GM21717 (cell line): ENCODE measurements around the gene KLRC4.
"Not testable (repeated sequence)": the region's sequence is repeated elsewhere in the genome, so short reads cannot be mapped to it uniquely, and the experiment has no call there.

Experiments used
- ATAC-seq: cut with Tn5 transposase; IDR thresholded peaks from one replicate; pipeline ENCODE4 v1.9.1; 2021; ENCODE audit warnings: mild to moderate bottlenecking, moderate library complexity; ENCODE audit not compliant: unreplicated experiment

KLRC4 gene

DNA sequence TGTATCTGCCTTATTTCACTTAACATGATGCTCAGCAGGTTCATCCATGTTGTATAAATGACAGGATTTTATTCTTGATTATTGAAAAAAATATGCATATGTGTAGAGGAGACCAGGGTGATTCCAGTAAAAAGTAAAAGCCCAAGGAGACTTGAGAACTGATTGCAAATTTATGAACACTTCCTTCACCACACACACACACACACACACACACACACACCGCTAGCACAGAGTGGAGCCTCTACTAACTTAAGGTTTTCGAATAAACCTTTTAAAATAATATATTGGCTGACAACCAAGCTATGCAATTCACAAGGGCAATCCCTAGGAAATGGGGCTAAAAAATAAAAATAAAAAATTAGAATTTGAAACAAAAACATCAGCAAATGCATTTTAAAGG, 11.4 kb downstream of the KLRC4 start:
- no peak for ATAC-seq

DNA sequence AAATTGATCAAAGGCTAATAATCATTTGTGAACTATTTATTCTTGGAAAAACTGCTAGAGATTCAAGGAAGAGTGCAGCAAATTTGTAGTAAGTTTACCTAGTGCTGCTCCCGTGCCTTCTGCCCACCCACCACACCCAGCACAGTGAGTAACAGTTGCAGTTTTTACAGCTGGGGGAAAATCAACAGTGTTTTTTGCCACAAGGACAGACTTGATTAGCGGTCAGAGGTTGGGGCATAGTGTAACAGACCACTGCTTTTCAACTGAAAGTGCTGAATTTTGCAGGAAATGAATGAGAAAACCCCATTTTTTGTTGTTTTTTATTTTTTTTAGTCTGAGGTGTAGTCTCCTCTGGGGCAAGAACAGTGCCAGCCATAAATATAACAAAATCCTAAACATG, 12.3 kb downstream of the KLRC4 start:
- no peak for ATAC-seq

DNA sequence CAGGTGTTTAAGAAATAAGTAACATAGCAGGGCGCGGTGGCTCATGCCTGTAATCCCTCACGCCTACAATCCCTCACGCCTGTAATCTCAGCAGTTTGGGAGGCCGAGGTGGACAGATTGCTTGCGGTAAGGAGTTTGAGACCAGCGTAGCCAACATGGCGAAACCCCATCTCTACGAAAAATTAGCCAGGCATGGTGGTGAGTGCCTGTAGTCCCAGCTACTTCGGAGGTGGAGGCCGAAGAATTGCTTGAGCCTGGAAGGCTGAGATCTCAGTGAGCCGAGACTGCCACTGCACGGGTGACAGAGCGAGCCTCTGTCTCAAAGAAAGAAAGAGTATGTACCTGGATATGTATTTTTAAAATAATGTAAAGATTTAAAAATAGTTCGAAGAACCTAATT, 13.4 kb downstream of the KLRC4 start:
- not testable (repeated sequence) for ATAC-seq

DNA sequence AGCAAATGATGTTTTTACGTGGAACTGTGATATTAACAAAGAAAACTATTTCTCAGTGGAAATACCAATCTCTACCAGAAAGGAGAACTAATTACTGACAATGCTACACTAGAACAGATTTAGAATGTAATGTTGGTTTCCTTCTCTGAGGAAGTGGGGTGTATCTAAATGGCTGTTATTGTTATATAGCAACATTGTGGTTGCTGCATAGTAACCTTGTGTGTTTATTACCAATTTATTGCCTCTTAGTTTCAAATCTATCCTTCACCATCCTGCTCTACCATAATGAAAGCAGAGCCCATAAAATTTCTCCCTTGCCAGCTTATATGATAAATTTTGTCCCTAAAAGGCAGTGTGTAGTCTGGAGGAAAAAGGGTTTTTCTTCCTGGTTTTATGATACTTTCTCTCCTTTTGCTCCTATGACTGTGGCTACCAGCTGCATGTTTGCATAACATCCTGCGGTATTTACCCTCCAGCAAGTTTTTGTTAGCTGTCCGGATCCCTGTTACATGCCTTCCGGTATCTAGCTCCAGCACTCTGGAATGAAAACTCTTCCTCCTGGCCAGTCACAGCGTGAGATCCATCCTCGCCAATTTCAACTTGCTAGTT, 14.1 kb downstream of the KLRC4 start:
- peak; percentile 81 for ATAC-seq

DNA sequence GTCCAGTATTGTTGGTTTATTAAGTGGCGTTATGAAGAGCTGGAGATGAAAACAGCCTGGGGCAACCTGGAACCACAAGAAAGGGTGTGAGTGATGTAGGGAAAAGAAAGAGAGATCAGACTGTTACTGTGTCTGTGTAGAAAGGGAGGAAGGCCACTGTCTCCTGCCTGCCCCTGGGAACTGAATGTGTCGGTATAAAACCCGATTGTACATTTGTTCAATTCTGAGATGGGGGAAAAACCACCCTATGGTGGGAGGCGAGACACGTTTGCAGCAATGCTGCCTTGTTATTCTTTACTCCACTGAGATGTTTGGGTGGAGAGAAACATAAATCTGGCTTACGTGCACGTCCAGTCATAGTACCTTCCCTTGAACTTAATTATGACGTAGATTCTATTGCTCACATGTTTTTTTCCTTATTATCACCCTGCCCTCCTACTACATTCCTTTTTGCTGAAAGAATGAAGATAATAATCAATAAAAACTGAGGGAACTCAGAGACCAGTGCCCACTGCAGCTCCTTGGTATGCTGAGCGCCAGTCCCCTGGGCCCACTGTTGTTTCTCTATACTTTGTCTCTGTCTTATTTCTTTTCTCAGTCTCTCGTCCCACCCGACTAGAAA, 14.9 kb downstream of the KLRC4 start:
- ATAC-seq: not testable (repeated sequence)

DNA sequence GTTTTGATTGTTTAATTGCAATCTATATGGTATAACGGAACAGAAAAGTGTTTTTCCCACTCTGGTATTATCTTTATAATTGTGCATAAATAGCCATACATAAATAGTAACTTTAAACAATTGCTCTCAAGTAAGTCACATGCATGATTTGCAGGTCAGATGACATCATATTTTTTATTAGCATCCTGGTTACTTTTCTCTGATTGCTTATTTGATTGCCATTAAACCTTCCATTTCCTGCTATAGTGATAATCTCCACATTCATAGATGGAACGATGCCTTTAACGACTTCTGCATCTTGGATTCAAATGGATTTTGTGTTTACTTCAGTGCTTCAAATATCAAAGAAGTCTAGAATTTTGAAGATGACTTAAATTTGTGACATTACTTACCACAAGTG, 16.3 kb downstream of the KLRC4 start:
- no peak for ATAC-seq

DNA sequence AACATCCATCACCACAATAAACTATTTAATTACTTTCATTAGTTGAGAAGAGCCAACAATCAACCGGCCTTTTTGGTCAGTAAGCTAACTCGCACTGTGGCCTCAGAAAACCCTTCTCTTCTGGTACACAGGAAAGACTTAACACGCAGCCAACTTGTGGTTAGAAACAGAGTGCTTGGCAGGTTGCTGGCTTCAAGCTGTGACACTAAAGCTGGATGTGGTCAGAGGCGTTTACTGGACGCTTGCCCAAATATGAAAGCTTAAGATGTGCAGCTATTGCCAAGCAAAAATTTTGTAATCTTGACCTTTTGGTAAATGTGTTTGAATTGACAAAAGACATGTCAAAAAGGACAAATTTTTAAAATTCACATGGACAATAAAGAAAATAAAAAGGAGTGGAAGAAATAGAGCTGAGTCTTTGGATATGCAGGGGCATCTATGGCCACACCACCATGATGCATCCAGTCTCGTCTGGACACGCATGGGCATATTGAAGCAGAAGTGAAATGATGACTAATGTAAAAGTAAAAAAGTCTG, 17.1 kb downstream of the KLRC4 start:
- no peak for ATAC-seq

DNA sequence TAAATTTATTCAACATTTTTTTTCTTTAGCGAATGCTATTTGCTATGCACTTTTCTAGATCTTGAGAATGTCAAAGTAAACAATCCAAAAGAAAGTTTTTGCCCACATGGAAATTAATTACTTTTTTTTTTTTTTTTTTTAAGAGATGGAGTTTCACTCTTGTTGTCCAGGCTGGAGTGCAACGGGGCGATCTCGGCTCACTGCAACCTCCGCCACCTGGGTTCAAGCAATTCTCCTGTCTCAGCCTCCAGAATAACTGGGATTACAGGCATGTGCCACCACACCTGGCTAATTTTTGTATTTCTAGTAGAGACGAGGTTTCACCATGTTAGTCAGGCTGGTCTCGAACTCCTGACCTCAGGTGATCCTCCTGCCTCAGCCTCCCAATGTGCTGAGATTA, 18.6 kb downstream of the KLRC4 start:
- not testable (repeated sequence) for ATAC-seq

DNA sequence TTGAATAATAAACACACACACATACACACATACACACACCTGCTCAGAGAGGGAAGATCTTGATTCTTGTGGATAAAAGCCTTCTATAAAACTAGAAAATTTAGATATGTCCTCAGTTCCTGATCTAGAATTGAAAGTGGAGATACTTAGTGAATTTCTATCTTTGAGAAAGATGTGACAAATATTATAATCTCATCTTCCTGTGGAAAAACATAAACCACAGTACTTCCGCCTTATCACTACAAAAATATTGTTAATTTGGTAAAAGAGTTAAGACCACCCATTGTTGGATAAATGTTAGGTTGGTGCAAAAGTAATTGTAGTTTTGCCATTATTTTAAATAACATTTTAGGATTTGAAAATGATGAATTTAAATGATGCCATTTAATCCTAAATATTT, 19.7 kb downstream of the KLRC4 start, which contains the start of gene KLRK1:
Gene KLRK1 (minus strand): TSS at position 138 of the 400 bp plus-strand sequence. CDS start 1,231 bp downstream, outside the sequence.
- ATAC-seq: no peak

DNA sequence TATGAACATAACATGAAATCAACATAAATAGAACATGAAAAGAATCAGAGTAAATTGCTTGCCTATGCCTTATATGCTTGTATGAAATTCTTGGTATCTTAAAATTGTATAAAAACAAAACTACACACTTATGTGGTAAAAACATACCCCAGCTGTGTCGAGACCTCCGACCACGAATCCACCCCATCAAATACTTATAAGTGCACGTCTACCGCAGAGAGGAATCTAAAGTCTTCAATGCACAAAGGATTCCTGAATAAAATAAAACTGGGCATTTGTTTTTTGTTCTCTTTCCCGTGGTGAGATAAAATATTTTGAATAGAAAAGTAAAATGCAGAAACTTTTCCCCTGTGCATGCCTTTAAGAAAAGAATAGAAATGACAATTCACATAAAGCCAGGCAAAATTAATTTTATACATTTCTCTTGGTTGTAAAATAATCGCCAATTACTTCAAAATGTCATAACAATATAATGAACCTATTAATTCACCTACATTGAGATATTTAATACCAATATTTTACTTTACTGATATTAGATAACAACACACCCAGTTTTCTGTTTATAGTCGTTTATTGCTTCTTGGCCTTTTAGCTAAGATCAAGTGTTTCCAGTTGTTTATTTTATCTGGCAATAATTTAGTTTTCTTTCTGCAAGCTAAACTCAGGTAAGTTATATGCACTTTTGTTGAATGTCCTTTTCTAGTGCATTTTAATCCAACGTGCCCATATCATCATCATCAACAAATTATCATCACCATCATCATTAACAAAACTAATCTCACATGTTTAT, 20.7 kb downstream of the KLRC4 start:
- ATAC-seq: no peak

DNA sequence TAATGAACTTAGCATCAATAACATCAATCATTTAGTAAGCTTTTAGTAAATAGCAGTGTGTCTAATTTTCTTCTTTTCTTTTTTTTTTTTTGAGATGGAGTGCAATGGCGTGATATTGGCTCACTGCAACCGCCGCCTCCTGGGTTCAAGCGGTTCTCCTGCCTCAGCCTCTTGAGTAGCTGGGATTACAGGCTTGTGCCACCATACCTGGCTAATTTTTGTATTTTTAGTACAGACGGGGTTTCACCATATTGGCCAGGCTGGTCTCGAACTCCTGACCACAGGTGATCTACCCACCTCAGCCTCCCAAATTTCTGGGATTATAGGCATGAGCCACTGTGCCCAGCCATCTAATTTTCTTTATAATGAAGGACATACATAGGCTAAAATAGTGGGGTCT, 22.1 kb downstream of the KLRC4 start:
- ATAC-seq: not testable (repeated sequence)

DNA sequence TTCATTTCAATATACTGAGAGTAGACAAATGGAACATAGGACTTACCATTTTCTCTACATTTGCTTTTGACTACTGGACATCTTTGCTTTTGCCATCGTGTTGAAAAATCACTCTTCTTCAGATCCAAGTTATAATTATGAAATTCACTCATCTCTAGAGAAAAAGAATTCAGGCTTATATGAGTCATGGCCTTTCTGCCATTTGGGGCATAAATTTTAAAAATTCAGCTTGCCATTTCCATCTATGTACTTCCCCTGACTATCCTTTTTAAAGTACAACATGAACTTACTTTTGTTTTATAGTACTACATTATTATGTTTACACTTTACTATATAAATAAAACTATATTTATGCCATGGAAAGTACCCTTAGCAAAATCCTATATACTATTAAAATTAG, 22.7 kb downstream of the KLRC4 start:
- ATAC-seq: no peak

DNA sequence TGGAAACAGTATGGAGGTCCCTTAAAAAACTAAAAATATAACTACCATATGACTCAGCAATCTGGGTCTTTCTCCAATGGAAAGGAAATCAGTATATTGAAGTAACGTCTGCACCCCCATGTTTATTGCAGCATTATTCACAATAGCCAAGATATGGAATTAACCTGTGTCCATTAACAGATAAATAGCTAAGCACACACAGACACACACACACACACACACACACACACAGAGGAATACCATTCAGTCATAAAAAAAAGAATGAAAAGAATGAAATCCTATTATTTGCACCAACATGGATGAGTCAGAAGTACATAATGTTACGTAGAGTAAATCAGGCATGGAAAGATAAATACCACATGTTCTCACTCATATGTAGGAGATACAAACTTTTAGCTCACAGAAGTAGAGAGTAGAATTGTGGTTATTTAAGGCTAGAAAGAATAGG, 24.4 kb downstream of the KLRC4 start:
- no peak for ATAC-seq

DNA sequence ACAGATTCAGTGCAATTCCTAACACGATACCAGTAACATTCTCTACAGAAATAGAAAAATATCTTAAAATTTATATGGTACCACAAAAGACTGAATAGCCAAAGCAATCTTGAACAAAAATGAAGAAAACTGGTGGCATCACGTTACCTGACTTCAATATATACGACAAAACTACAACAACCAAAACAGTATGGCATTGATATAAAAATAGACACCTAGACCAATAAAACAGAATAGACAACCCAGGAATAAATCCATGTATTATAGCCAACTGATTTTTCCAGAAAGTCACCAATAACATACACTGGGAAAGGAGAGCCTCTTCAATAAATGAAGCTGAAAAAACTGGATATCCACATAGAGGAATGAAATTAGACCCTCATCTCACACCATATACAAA, 25.4 kb downstream of the KLRC4 start:
- no peak for ATAC-seq

DNA sequence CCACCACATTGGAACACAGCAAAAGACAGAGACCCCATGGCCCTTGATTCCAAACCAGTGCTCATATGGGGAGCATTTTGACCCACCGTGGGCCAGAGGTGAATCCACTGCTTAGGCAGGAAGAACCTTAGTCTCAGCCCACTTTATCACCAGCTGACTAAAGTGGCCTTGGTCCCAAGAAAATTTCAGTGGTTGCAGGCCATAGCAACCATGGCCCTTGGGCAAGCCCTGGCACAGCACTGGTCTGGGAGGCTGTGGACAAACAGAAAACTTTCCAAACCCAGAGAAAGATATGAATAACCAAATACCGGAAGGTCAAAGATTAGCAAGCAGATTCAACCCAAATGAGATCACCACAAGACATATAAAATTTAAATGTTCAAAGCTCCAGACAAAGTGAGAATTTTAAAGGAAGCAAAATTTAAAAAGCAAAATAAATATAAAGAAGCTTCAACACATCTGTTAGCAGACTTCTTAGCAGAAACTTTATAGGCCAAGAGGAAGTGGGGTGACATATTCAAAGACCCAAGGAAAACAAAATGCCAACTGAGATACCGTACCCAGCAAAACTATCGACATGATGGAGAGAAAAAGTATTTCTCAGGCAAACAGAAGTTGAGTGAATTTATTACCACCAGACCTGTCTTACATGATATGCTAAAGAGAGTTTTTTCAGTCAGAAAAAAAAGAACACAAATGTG, 27.5 kb downstream of the KLRC4 start:
- no peak for ATAC-seq

DNA sequence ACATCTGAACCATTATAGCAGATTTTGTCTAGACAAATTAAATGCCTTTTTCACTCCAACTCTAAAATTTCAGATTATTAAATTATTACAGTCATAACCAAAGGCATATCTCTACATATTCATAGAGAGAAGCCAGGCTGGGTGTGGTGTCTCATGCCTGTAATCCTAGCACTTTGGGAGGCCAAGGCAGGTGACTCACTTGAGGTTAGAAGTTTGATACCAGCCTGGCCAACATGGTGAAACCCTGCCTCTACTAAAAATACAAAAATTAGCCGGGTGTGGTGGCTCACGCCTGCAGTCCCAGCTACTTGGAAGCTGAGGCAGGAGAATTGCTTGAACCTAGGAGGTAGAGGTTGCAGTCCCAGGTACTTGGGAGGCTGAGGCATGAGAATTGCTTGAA, 30.8 kb downstream of the KLRC4 start:
- not testable (repeated sequence) for ATAC-seq

DNA sequence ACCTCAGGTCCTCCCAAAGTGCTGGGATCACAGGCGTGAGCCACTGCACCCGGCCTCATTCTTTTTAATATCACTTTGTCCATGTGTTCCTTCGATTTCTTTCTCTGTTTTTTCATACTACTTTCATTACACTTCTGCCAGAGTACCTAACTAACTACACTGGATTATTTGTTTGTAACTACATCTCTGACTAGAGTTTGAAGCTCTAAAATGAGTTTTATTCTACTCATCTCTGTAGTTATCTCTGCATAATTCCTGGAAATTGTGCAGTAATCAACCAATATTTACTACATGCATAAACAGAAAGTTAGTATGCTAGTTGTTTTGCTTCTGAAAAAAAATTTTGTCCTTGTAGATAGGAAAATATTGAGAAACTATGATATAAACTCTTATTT, 34.9 kb downstream of the KLRC4 start:
- ATAC-seq: no peak

DNA sequence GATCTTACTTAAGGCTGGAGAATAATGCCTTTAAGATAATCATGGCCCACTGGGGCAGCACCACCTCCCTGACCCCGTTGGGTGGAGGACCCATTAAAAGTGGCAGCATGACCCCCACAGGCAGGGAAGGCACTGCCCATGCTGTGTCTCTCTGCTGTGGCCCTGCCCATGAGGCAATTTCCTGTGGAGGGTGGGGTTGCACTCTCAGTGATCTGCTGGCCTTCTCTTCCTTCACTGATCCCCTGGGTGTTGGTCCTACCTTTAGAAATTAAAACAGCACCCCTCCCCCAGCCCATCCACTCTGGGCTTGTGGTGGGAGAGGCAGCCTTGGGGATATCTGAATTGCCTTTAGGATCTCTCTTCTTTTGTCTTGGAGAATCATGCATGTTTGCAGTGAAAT, 37.0 kb downstream of the KLRC4 start:
- no peak for ATAC-seq

DNA sequence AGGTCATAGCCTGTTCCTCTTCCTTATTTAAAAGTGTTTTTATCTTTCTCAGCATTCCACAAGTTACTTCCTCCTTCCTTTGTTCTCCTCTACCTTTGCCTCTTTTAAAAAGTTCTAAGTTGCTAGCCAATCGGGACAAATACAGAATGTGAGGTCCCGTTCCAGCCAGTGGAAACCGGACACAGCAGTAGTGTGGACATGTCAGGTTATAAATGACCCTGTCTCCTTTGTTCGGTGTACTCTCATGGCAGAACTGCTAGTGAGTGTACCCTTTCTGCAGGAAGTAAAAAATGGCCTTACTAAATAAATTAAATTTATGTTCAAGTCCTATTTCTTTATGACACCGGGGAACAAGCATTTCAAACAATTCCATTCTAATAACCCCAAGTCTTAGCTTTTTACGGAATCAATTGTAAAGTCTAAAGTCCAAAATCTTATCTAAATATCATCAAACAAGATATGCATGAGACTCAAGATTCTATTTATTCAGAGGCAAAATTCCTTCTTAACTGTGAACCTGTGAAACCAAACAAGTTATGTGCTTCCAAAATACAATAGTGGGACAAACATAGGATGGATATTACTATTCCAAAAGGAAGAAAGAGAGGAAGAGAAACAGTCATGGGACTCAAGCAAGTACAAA, 37.5 kb downstream of the KLRC4 start:
- not testable (repeated sequence) for ATAC-seq

DNA sequence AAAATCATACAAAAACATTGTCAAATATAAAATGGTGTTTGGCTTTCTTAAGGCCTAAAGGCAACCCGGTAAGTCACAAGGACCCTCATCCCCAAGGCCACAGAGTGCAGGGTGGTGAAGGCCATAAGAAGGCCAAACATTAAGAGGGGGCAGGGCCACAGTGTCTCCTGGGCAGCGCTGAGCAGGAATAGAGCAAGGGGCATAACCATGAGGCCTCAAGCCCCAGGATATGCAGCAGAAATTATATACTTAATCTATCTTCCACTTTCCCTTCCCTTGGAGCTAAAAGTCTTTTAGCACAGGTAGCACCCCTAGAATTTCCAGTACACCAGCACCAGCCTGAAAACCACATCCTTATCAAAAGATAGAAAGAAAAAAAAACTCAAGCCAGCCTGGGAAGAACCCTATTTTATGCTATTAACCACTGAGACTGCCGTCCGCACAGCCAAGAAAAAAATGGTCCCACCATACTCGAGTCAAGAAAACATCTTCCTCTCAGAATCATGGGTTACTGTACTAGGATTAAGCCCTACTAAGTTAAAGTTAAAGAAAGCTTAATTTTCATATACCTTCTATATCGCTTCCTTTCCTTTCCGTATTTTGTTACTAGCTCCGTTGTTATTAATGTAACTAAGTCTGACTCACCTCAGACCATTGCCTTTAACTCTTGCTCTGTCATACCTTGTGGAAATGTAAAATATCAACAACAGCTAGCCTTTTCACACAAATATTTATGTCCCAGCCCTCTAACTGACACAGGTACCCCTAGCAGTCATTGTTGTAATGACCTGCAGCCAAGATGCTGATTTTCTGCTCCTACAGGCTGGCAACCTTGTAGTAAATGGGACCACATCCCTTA, 39.8 kb downstream of the KLRC4 start:
- ATAC-seq: no peak
